ENCODE data around the gene HDAC1. TPM values are rescaled to one million over a fixed set of nuclear protein-coding genes. Genes with fewer than 3 reads are reported as not detected.

The HDAC1 gene
- total RNA-seq, 1 donor from 2014 or later = 54.7 TPM

GRCh38 chr1:32316903-32317277 is 25.0 kb downstream of the HDAC1 start:
- ATAC-seq = no peak
- DNase-seq (ENCODE audit: low spot score) = no peak
- intact Hi-C loops (cut with DNase I) = no loop called here

DNA sequence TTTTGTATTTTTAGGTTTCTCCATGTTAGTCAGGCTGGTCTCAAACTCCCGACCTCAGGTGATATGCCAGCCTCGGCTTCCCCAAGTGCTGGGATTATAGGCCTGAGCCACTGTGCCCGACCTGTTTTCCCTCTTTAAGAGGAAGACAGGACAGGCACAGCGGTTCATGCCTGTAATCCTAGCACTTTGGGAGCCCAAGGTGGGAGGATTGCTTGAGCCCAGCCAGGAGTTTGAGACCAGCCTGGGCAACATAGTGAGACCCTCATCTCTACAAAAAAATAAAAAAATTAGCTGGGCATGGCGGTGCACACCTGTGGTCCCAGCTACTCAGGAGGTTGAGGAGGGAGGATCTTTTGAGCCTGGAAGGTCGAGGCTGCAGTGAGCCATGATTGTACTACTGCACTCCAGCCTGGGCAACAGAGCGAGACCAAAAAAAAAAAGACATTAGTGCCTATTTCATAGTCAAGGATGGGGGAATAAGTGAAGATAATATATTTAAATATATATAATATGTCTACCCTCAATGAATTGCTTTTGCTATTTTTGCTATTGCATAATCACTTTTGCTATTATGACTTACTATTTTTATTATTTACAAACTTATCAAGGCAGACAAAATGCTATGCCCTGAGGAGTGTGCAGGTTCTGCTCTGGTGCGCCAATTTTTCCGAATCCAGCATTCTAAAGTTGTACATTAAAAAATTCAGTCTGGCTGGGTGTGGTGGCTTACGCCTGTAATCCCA is 26.4 kb downstream of the HDAC1 start:
- no peak for ATAC-seq
- intact Hi-C loops (cut with DNase I) = no loop called here
- no peak for DNase-seq (ENCODE audit: low spot score)

DNA sequence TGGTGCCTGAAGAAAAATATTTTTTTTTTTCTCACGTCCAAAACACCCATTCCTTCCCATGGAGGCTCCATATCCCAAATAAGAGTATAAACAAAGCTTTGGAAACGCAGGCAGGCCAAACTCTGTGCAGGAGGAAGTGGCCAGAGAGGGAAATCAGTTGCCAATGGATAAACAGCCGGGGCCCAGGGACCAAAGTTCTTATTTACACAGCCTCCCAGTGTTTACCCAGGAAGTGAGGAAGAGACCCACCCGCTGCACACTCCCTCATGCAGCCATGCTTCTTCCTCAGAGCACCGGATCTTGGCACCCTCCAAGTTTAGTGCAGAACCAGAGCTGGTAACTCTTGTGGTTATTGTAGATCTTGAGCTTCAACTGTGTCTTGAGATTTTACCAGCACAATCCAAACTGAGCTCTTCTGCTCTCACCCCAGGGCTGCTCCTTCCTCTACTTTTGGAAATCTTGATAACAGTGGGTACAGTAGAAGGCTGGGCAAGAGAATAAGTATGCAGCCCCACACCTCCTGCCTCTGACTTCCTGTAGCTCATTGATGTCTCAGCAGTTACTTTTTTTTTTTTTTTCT is 29.9 kb downstream of the HDAC1 start:
- intact Hi-C loops (cut with DNase I) = no loop called here
- DNase-seq (ENCODE audit: low spot score) (no peak), ATAC-seq (no peak)

GRCh38 chr1:32327204-32327603 is 35.3 kb downstream of the HDAC1 start:
- no peak for ATAC-seq
- DNase-seq (ENCODE audit: low spot score) = no peak
- intact Hi-C loops (cut with DNase I) = no loop called here

GRCh38 chr1:32329931-32330466 is 38.1 kb downstream of the HDAC1 start:
- no peak for DNase-seq (ENCODE audit: low spot score)
- intact Hi-C loops (cut with DNase I) = no loop called here
- ATAC-seq = no peak

DNA sequence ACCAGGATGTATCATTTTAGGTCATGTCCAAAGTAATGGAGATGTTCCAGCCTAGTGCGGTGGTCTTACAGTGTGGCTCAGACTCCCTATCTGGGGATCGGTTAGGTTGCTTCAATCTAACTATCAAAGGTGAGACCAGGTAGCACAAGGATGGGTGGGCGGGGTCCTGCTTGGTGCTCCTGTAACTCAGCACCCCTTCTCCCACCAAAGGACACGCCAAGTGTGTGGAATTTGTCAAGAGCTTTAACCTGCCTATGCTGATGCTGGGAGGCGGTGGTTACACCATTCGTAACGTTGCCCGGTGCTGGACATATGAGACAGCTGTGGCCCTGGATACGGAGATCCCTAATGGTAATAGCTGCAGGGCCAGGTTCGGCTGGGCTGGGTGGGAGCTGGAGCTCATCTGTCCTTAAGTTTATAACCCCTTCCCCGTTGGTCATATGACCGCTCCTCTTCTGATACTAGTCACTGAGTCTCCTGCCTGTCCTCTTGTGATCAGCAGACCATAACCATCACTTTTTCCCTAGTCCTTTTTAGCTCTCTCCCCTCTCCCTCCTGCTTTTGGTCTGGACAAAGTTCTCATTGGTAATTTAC is 38.8 kb downstream of the HDAC1 start:
- ATAC-seq = no peak
- intact Hi-C loops (cut with DNase I) = no loop called here
- DNase-seq (ENCODE audit: low spot score) = no peak

DNA sequence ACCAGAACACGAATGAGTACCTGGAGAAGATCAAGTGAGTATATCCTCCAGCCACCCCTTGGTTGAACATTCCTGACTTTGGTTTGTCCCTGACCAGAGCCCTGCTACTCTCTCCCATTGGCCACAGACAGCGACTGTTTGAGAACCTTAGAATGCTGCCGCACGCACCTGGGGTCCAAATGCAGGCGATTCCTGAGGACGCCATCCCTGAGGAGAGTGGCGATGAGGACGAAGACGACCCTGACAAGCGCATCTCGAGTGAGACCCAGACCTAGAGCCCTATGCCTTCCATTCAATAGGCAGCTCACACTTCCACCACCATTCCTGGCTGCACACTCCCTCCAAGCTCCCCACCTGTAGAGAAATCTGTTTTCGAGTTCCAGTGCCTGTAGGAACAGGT is 39.7 kb downstream of the HDAC1 start:
- no peak for DNase-seq (ENCODE audit: low spot score)
- intact Hi-C loops (cut with DNase I) = no loop called here

GRCh38 chr1:32332290-32333079 is 40.6 kb downstream of the HDAC1 start:
- DNase-seq (ENCODE audit: low spot score) = no peak
- intact Hi-C loops (cut with DNase I) = no loop called here
- ATAC-seq = no peak

More for the DNA sequence above, 39.7 kb downstream of the HDAC1 start:
- no peak for ATAC-seq

DNA sequence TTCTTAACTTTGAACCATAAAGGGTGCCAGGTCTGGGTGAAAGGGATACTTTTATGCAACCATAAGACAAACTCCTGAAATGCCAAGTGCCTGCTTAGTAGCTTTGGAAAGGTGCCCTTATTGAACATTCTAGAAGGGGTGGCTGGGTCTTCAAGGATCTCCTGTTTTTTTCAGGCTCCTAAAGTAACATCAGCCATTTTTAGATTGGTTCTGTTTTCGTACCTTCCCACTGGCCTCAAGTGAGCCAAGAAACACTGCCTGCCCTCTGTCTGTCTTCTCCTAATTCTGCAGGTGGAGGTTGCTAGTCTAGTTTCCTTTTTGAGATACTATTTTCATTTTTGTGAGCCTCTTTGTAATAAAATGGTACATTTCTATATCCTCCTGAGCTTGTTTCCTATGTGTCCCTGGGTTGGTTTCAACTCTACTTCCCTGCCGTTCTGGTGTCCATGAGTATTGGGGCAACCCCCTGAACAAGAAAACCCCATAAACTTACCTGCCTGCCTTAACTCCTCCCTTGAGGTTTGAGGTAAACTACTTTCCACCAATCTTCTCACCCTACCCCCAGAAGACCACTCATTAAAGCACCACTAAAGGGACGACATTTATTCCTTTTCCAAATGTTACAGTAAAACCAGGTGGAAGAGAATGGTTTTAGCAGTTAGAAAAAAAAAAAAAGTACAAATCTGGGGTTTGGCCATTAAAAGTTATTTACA is 41.5 kb downstream of the HDAC1 start:
- DNase-seq (ENCODE audit: low spot score) (no peak), ATAC-seq (no peak)
- intact Hi-C loops (cut with DNase I) = no loop called here

GRCh38 chr1:32334274-32334861 is 42.5 kb downstream of the HDAC1 start:
- DNase-seq (ENCODE audit: low spot score) = no peak
- ATAC-seq = no peak
- intact Hi-C loops (cut with DNase I) = no loop called here

- ATAC-seq (peak; percentile 11), DNase-seq (ENCODE audit: low spot score) (peak; percentile 76)
- intact Hi-C loops (cut with DNase I) = no loop called here
Measured at GRCh38 chr1:32334864-32335534, 43.1 kb downstream of the HDAC1 start.

GRCh38 chr1:32335535-32335789 is 43.6 kb downstream of the HDAC1 start:
- ATAC-seq (no peak), DNase-seq (ENCODE audit: low spot score) (no peak)
- intact Hi-C loops (cut with DNase I) = no loop called here

DNA sequence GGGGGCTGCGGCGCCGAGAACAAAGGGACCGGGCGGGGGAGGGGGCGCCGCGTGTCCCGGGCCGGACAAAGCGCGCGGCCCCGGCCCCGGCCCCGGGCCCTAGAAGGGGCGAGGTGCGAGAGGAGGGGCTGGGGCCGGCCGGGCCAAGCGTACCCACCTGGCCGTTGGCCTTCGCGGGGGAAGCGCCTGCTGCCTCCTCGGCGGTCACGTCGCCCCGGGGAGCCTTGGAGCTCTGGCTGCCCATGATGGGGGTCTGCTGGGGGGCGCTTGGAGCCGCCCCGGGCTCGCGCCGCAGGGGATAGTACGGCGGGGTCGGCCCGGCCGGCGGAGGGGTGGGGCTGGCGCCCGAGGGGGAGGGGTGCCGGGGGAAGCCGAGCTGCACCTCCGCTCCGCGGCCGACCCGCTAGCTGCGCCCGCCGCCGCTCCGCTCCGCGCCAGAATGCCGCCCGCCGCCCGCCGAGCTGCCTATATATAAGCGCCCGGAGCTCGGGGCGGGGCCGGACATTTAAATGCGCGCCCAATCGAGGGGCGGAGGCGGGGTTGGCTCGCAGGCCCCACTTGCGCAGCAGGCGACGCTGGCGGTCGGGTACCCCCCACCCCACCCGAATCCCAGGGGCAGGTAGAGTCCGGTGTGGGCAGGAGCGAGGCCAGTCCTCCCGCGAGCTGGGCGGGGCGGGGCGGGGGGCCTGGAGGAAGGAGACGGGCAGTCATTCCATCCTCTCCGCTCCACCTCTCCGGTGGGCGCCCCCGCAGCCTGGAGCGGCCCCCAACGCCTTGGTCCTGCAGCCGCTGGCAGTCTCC is 44.1 kb downstream of the HDAC1 start, which contains the start of gene MARCKSL1:
MARCKSL1 (minus strand) TSS at position 444 of the 801 bp plus-strand sequence; CDS start at position 244, 200 bp downstream.
- DNase-seq (ENCODE audit: low spot score) = peak; percentile 93
- intact Hi-C loops (cut with DNase I) = no loop called here
- peak; percentile 83 for ATAC-seq

GRCh38 chr1:32336591-32336932 is 44.7 kb downstream of the HDAC1 start:
- intact Hi-C loops (cut with DNase I) = no loop called here
- no peak for DNase-seq (ENCODE audit: low spot score)
- peak; percentile 8 for ATAC-seq

DNA sequence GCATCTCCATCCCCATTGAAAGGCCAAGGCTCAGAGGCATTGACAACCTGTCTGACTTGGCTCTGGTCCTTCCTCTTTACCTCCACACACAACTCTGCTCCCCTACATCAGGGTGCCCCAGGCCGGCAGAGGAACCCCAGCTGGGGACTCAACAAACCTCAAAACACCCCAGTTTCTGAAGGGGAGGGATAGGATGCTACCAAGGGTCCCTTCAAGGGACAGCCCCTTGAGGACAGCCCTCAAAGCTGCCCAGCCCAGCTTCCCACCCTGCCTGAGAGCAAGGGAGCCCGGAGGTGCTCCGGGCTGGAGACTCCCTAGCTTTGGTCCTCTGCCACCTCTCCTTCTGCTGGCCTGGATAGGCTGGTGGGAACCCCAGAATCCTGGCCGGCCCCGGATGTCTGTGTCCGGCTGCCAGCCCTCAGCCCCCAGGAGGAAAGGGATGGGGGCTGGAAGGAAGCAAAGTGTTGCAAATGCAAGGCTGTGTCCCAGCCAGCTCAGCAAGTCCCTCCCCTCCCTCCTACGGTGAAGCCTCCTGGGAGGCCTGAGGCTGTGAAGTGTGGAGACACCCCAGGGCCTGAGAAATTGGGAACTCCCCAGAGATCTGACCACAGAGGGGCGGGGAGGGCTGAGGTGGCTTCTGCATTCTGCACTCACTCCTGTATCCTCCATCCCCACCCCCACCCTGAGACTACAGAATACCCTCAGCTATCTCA is 45.2 kb downstream of the HDAC1 start:
- ATAC-seq (peak; percentile 39), DNase-seq (ENCODE audit: low spot score) (no peak)
- intact Hi-C loops (cut with DNase I) = no loop called here

GRCh38 chr1:32337855-32338636 is 46.2 kb downstream of the HDAC1 start:
- ATAC-seq = peak; percentile 79
- DNase-seq (ENCODE audit: low spot score) = peak; percentile 76
- intact Hi-C loops (cut with DNase I) = no loop called here

Data from sciatic nerve (tissue), 2 donors.